C4-2B (cell line): ENCODE data around the gene CERCAM.

Experiments used
- CTCF ChIP-seq: fragments of 450-650 bp; conservative IDR thresholded peaks from 2 replicates; pipeline ENCODE4 v1.5.1; 2017; ENCODE audit warnings: mild to moderate bottlenecking
- ZFX ChIP-seq: fragments of 450-650 bp; IDR thresholded peaks from 2 replicates; pipeline ENCODE4 v1.6.1; 2017

DNA sequence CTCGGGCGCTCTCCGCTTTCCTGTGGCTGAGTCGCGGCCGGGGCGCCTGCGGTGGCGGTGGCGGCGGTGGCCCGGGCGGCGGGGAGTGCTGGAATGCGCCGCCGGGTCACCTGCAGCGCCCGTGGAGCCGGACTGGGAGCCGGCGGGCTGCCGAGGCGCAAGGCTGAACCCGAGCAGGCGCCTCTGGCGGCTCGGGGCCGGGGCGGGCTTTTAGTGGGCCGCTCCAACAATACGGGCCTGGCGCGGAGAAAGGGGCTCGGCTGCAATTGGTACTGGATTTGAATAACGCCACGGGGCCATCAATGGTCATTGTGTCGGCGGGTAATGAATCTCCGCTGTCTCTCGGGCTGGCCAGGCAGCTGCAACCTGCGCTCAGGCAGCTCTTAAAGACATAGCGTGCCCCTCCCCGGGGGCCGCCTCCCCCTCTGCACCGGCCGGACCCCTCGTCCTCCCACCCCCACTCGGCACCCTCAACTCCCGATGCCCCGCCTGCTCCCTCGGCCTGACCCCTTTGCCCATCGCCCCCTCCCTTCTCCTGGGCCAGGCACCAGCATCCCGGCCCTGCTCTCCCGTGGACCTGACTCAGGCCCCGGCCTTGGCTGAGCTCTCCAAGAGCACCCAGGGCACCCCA is 27.4 kb upstream of the CERCAM start:
- TF ChIP-seq ZFX, result no peak
- no peak for TF ChIP-seq CTCF
